Activated CD8-positive, alpha-beta T cell treated with anti-CD3 and anti-CD28 coated beads for 36 hours (primary cell): Measurements from ENCODE around the gene CLEC16A. TPM values are rescaled to one million over a fixed set of nuclear protein-coding genes. Genes with fewer than 3 reads are reported as not detected.

Experiments
- ATAC-seq: fragments of 200-7000 bp; cut with Tn5 transposase; one replicate; pipeline ENCODE4 v1.10.0; 2021; ENCODE audit warnings: mild to moderate bottlenecking, moderate library complexity
- CTCF ChIA-PET: fragments of 350-600 bp; sonication (Branson Sonifier 250); formaldehyde crosslinking; loops from one replicate; lab custom pipeline; 2021; ENCODE audit warnings: antibody characterized with exemption; lab: Charles Lee
- POLR2A ChIA-PET: fragments of 350-600 bp; sonication (Branson Sonifier 250); formaldehyde crosslinking; loops from one replicate; lab custom pipeline; 2021; ENCODE audit warnings: antibody characterized with exemption; lab: Charles Lee
- DNase-seq: peaks from one replicate; pipeline ENCODE4 v3.0.0-alpha.2; 2020
- H3K27ac Mint-ChIP-seq: one replicate; pipeline ENCODE4 v1.8.0; 2021; ENCODE audit warnings: mild to moderate bottlenecking, mixed read lengths
- H3K27me3 Mint-ChIP-seq: one replicate; pipeline ENCODE4 v1.8.0; 2021; ENCODE audit warnings: mixed read lengths
- H3K36me3 Mint-ChIP-seq: one replicate; pipeline ENCODE4 v1.8.0; 2021; ENCODE audit warnings: low read depth, mixed read lengths
- H3K4me1 Mint-ChIP-seq: one replicate; pipeline ENCODE4 v1.8.0; 2021; ENCODE audit warnings: low read depth, mixed read lengths
- H3K4me3 Mint-ChIP-seq: one replicate; pipeline ENCODE4 v1.8.0; 2021; ENCODE audit warnings: mild to moderate bottlenecking, moderate library complexity, mixed read lengths
- H3K9me3 Mint-ChIP-seq: one replicate; pipeline ENCODE4 v1.8.0; 2021; ENCODE audit warnings: mixed read lengths
- intact Hi-C: fragments of 100-400 bp; cut with micrococcal nuclease; formaldehyde crosslinking; loops from one replicate; pipeline ENCODE4 v1.10.0; 2022
- total RNA-seq, 2 experiments: library from RNA; stranded (reverse); gene quantifications; one replicate each; pipeline ENCODE4 v1.2.3, GENCODE V29; 2021
- TF ChIP-seq, protein P1 (sequence below): fragments of 200-600 bp; IDR thresholded peaks from one replicate; pipeline ENCODE4 v1.8.0; 2022; ENCODE audit warnings: antibody characterized with exemption, mild to moderate bottlenecking

Gene CLEC16A
- total RNA-seq, 2 experiments from 2014 or later, result 20.4 to 21.7 TPM

GRCh38 chr16:10997485-10997884, 53.1 kb downstream of the CLEC16A start:
- intact Hi-C loops, result no loop called here
- ChIA-PET CTCF (interaction anchor here (1.6 kb wide), 1 partner anchor 147 kb away, joined by 3 read pairs; no protein-coding TSS in a partner anchor), POLR2A (no interaction called here)
- peaks cover 28% of the 10 kb centered on the region for H3K36me3 Mint-ChIP-seq
- H3K27ac Mint-ChIP-seq, result no peak overlapping the region
- no peaks in the 10 kb centered on the region for H3K27me3 Mint-ChIP-seq
- TF ChIP-seq, protein P1, sequence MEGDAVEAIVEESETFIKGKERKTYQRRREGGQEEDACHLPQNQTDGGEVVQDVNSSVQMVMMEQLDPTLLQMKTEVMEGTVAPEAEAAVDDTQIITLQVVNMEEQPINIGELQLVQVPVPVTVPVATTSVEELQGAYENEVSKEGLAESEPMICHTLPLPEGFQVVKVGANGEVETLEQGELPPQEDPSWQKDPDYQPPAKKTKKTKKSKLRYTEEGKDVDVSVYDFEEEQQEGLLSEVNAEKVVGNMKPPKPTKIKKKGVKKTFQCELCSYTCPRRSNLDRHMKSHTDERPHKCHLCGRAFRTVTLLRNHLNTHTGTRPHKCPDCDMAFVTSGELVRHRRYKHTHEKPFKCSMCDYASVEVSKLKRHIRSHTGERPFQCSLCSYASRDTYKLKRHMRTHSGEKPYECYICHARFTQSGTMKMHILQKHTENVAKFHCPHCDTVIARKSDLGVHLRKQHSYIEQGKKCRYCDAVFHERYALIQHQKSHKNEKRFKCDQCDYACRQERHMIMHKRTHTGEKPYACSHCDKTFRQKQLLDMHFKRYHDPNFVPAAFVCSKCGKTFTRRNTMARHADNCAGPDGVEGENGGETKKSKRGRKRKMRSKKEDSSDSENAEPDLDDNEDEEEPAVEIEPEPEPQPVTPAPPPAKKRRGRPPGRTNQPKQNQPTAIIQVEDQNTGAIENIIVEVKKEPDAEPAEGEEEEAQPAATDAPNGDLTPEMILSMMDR, result no peak
- no peak for ATAC-seq
- peaks cover 9% of the 10 kb centered on the region for H3K4me1 Mint-ChIP-seq
- no peak for DNase-seq
- H3K9me3 Mint-ChIP-seq, result no peaks in the 10 kb centered on the region
- H3K4me3 Mint-ChIP-seq, result no peak overlapping the region

DNA sequence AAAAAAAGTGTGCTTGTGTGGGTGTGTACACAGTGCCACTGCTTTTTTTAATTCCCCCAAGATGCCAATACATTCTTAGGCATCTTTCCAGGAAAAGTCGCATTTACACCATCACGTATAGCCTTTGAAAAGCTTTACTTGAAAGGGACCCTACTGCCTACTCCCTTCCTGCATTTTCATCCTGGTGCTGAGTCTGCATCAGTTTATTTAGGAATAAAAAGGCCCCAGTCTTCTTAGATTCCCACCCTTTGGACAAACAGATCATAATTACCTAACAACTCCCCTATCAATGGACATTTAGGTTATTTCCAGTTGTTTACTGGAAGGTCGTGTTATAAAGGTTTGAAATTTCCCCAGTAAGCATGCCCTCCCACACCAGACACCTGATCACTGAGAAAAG, 54.9 kb downstream of the CLEC16A start:
- TF ChIP-seq, protein P1, result no peak
- Mint-ChIP-seq H3K27ac (no peak overlapping the region), H3K36me3 (peaks cover 21% of the 10 kb centered on the region), H3K9me3 (no peaks in the 10 kb centered on the region), H3K27me3 (no peaks in the 10 kb centered on the region), H3K4me3 (no peak overlapping the region), H3K4me1 (peaks cover 3% of the 10 kb centered on the region)
- ATAC-seq, result no peak
- ChIA-PET POLR2A (interaction anchor here (1.4 kb wide), 1 partner anchor 47 kb away, joined by 3 read pairs; no protein-coding TSS in a partner anchor), CTCF (no interaction called here)
- DNase-seq, result no peak
- intact Hi-C loops, result no loop called here

DNA sequence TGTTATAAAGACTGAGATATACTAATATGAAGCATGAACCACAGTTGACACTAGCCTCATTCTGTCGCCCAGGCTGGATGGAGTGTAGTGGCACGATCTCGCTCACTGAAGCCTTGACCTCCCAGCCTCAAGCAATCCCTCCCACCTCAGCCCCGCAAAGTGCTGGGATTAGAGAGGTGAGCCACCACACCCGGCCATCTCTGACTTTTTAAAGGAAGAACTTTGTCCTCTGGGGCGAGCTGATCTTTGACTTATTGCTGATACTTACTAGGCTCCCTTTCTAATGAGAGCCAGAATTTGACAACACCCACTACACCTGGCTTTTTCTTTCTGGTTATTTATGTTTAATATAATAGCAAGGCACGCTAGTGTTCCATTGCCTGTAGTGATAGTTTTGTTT, 57.2 kb downstream of the CLEC16A start:
- ATAC-seq (no peak), DNase-seq (no peak)
- Mint-ChIP-seq H3K9me3 (no peaks in the 10 kb centered on the region), H3K27ac (no peak overlapping the region), H3K4me1 (peaks cover 4% of the 10 kb centered on the region), H3K27me3 (no peaks in the 10 kb centered on the region), H3K36me3 (peaks cover 16% of the 10 kb centered on the region), H3K4me3 (no peak overlapping the region)
- TF ChIP-seq, protein P1, result no peak
- ChIA-PET POLR2A (no interaction called here), CTCF (interaction anchor here (0.7 kb wide), 1 partner anchor 462 kb away, joined by 3 read pairs; no protein-coding TSS in a partner anchor)
- intact Hi-C loops, result no loop called here

DNA sequence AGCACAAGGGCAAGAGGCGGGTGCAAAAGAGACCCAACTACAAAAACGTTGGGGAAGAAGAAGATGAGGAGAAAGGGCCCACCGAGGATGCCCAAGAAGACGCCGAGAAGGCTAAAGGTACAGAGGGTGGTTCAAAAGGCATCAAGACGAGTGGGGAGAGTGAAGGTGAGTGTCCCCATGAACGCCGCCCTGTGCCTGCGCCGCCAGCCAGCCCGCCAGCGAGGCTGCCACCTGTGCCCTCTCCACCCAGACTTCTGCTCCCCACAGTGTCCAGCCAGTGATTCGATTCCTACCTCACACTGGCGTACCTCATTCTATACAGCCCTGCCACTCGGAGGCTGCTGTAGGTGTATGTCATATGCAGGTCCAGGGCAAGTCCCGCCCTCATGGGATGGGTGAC, 58.8 kb downstream of the CLEC16A start:
- ATAC-seq (no peak), DNase-seq (no peak)
- Mint-ChIP-seq H3K9me3 (no peaks in the 10 kb centered on the region), H3K36me3 (peaks cover 16% of the 10 kb centered on the region), H3K4me1 (peaks cover 6% of the 10 kb centered on the region), H3K4me3 (no peak overlapping the region), H3K27me3 (no peaks in the 10 kb centered on the region), H3K27ac (no peak overlapping the region)
- intact Hi-C loops, result no loop called here
- CTCF ChIA-PET, result no interaction called here
- POLR2A ChIA-PET, result no interaction called here
- TF ChIP-seq, protein P1, result no peak

DNA sequence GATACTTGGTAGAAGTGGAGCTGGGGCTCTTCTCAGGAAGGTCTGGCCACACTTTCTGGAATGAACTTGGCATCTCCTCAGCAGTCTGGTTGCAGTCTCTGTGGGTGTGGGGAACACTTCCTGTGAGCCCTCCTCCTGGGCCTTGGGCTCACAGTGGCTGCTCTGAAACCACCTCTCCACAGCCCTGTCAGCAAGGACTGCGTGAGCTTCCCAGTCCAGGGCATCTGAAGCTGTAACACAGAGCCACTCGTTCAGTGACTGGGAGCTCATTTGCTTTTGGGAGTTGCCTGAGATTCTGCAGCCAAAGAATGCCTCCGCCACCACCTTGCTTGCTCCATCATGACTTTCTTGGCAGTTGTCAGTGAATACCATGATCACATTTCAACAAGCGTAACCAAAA, 60.0 kb downstream of the CLEC16A start:
- no peaks in the 10 kb centered on the region for H3K27me3 Mint-ChIP-seq
- ChIA-PET POLR2A (interaction anchor here (0.6 kb wide), 1 partner anchor 22 kb away, joined by 3 read pairs; no protein-coding TSS in a partner anchor), CTCF (interaction anchor here (1.2 kb wide), 1 partner anchor 33 kb away, joined by 3 read pairs; no protein-coding TSS in a partner anchor)
- no peaks in the 10 kb centered on the region for H3K9me3 Mint-ChIP-seq
- TF ChIP-seq, protein P1, result no peak
- peaks cover 18% of the 10 kb centered on the region for H3K36me3 Mint-ChIP-seq
- intact Hi-C loops, result no loop called here
- H3K4me3 Mint-ChIP-seq, result no peak overlapping the region
- H3K27ac Mint-ChIP-seq, result no peak overlapping the region
- DNase-seq (no peak), ATAC-seq (no peak)
- peaks cover 6% of the 10 kb centered on the region for H3K4me1 Mint-ChIP-seq
